SK-N-SH (cell line): Measurements from ENCODE around the gene MED22. TPM values are rescaled to one million over a fixed set of nuclear protein-coding genes. Genes with fewer than 3 reads are reported as not detected.

ENCODE experiments used
- CTCF ChIA-PET: fragments of 300-600, 350-600 bp; formaldehyde crosslinking; extraction: SDS; loops from one replicate; lab custom pipeline; 2021; lab: Yijun Ruan, JAX
- POLR2A ChIA-PET: fragments of 350-600 bp; sonication (Branson Sonifier 250); formaldehyde crosslinking; extraction: SDS; loops from one replicate; lab custom pipeline; 2020; ENCODE audit warnings: antibody characterized with exemption, inconsistent platforms; lab: Yijun Ruan, JAX
- DNase-seq: peaks from one replicate; pipeline ENCODE4 v3.0.0; 2012
- H2AFZ ChIP-seq: fragments of 200-600 bp; sonication (generic); 2 replicates; pipeline ENCODE4 v1.8.1; 2016; ENCODE audit warnings: antibody characterized with exemption, mild to moderate bottlenecking, low read depth
- H3F3A ChIP-seq: fragments of 200-600 bp; sonication (generic); replicated peaks from 2 replicates; pipeline ENCODE3; 2016; ENCODE audit warnings: antibody characterized with exemption, mild to moderate bottlenecking; ENCODE audit not compliant: insufficient read depth
- H3K27ac ChIP-seq, 2 experiments: fragments of 200-500 bp in 1 of 2; fragments of 200-600 bp in 1 of 2; sonication (Bioruptor generic) in 1 of 2; sonication (generic), shearing (Covaris generic) in 1 of 2; 2 replicates each; pipeline versions ENCODE4 v1.5.1 to v1.6.1; 2014 to 2016; ENCODE audit warnings: low read depth in 2 of 2, inconsistent platforms in 1 of 2, low read length in 1 of 2, mild to moderate bottlenecking in 1 of 2, mixed read lengths in 1 of 2
- H3K27me3 ChIP-seq: fragments of 200-600 bp; sonication (generic), shearing (Covaris generic); 2 replicates; pipeline ENCODE4 v1.6.1; 2016; ENCODE audit warnings: mixed run types; ENCODE audit not compliant: insufficient read depth
- H3K36me3 ChIP-seq, 2 experiments: fragments of 200-500 bp in 1 of 2; fragments of 200-600 bp in 1 of 2; sonication (Bioruptor generic) in 1 of 2; sonication (generic) in 1 of 2; replicated peaks in 1 of 2; 2 replicates each; pipeline versions ENCODE3 to v1.5.1; 2014 to 2016; ENCODE audit warnings: low read length in 1 of 2, mild to moderate bottlenecking in 1 of 2; ENCODE audit not compliant: insufficient read depth in 2 of 2, control insufficient read depth in 1 of 2
- H3K4me1 ChIP-seq, 2 experiments: fragments of 200-500 bp in 1 of 2; fragments of 200-600 bp in 1 of 2; sonication (Bioruptor generic) in 1 of 2; sonication (generic), shearing (Covaris generic) in 1 of 2; 2 replicates each; pipeline versions ENCODE4 v1.5.1 to v1.6.1; 2014 to 2016; ENCODE audit warnings: low read depth in 1 of 2, low read length in 1 of 2, mixed run types in 1 of 2; ENCODE audit not compliant: insufficient read depth in 2 of 2, control insufficient read depth in 1 of 2
- H3K4me2 ChIP-seq: fragments of 200-600 bp; sonication (generic), shearing (Covaris generic); 2 replicates; pipeline ENCODE4 v1.6.1; 2017; ENCODE audit warnings: mixed run types
- H3K4me3 ChIP-seq, 2 experiments: fragments of 200-500 bp in 1 of 2; fragments of 200-600 bp in 1 of 2; sonication (Bioruptor generic) in 1 of 2; sonication (generic), shearing (Covaris generic) in 1 of 2; 2 replicates each; pipeline versions ENCODE4 v1.5.1 to v1.8.1; 2014 to 2016; ENCODE audit warnings: low read depth in 2 of 2, inconsistent platforms in 1 of 2, low read length in 1 of 2, mild to moderate bottlenecking in 1 of 2, mixed read lengths in 1 of 2, moderate library complexity in 1 of 2
- H3K79me2 ChIP-seq: fragments of 200-600 bp; sonication (generic); 2 replicates; pipeline ENCODE4 v1.8.1; 2017; ENCODE audit warnings: mild to moderate bottlenecking; ENCODE audit not compliant: insufficient read depth
- H3K9ac ChIP-seq: fragments of 200-600 bp; sonication (generic); 2 replicates; pipeline ENCODE4 v1.6.1; 2017; ENCODE audit warnings: mixed run types
- H3K9me2 ChIP-seq: fragments of 200-600 bp; sonication (generic); 2 replicates; pipeline ENCODE4 v1.6.1; 2017; ENCODE audit warnings: mixed run types
- H3K9me3 ChIP-seq: fragments of 200-600 bp; sonication (generic); 2 replicates; pipeline ENCODE4 v1.6.1; 2017; ENCODE audit warnings: mixed run types, mild to moderate bottlenecking, moderate library complexity
- H4K20me1 ChIP-seq: fragments of 200-600 bp; sonication (generic); 2 replicates; pipeline ENCODE4 v1.6.1; 2017; ENCODE audit warnings: mild to moderate bottlenecking, mixed run types; ENCODE audit not compliant: insufficient read depth
- EP300 ChIP-seq, 2 experiments: IDR thresholded peaks; 2 replicates each; pipeline versions ENCODE4 v1.4.0 to v1.6.1; 2012; ENCODE audit warnings: borderline replicate concordance in 1 of 2, low read depth in 1 of 2, low read length in 1 of 2
- EZH2phosphoT487 ChIP-seq: fragments of 200-600 bp; sonication (generic); IDR thresholded peaks from 2 replicates; pipeline ENCODE4 v1.6.1; 2017; ENCODE audit warnings: low read depth, mixed run types, mild to moderate bottlenecking, antibody characterized with exemption, moderate library complexity, borderline replicate concordance
- FOXJ3 ChIP-seq: sonication (generic); formaldehyde crosslinking; IDR thresholded peaks from 2 replicates; pipeline ENCODE4 v1.5.1; 2020; ENCODE audit warnings: mild to moderate bottlenecking, missing genetic modification reagents
- FOXM1 ChIP-seq: IDR thresholded peaks from 2 replicates; pipeline ENCODE4 v1.4.0; 2012; ENCODE audit warnings: low read depth, mild to moderate bottlenecking
- GABPA ChIP-seq: IDR thresholded peaks from 2 replicates; pipeline ENCODE4 v1.4.0; 2012; ENCODE audit warnings: low read depth, mild to moderate bottlenecking
- MEF2A ChIP-seq: IDR thresholded peaks from 2 replicates; pipeline ENCODE4 v1.4.0; 2012; ENCODE audit warnings: low read depth, borderline replicate concordance
- POLR2AphosphoS5 ChIP-seq: IDR thresholded peaks from 2 replicates; pipeline ENCODE4 v1.6.1; 2012; ENCODE audit warnings: low read depth, low read length
- RXRA ChIP-seq: IDR thresholded peaks from 2 replicates; pipeline ENCODE4 v1.4.0; 2012; ENCODE audit warnings: low read depth, mild to moderate bottlenecking, borderline replicate concordance
- SMC3 ChIP-seq: IDR thresholded peaks from 2 replicates; pipeline ENCODE4 v1.6.1; 2012; ENCODE audit warnings: low read depth, low read length, improper control_type of control experiment
- YY1 ChIP-seq: IDR thresholded peaks from 2 replicates; pipeline ENCODE4 v1.4.0; 2012; ENCODE audit warnings: low read depth, mild to moderate bottlenecking
- WGBS: methylation state at CpG from one replicate; pipeline ENCODE4 v1.1.6; 2017; ENCODE audit warnings: low lambda C conversion rate; 5-methylcytosine and 5-hydroxymethylcytosine counted together
- polyA plus RNA-seq, 3 experiments: library from polyadenylated mRNA; depleted of rRNA; stranded (reverse); fragments of >200 nt; gene quantifications; 2 replicates each; pipeline ENCODE4 v1.2.3, GENCODE V29; 2012
- TF ChIP-seq, protein P1 (sequence below): IDR thresholded peaks from 2 replicates; pipeline ENCODE4; 2012
- TF ChIP-seq, protein P2 (sequence below): IDR thresholded peaks from 2 replicates; pipeline ENCODE4 v1.4.0; 2012; ENCODE audit warnings: low read depth, borderline replicate concordance
- TF ChIP-seq, protein P3 (sequence below): IDR thresholded peaks from 2 replicates; pipeline ENCODE4 v1.6.1; 2012; ENCODE audit warnings: mild to moderate bottlenecking, low read depth, low read length, moderate library complexity
- TF ChIP-seq, protein P4 (sequence below): fragments of 200-600 bp; sonication (generic); IDR thresholded peaks from 2 replicates; pipeline ENCODE4 v1.6.1; 2017; ENCODE audit warnings: antibody characterized with exemption, mild to moderate bottlenecking, moderate library complexity

The MED22 gene
- polyA plus RNA-seq, 1 of the 3 experiments (the other 2 are of a cell fraction), result 27.9 TPM

DNA sequence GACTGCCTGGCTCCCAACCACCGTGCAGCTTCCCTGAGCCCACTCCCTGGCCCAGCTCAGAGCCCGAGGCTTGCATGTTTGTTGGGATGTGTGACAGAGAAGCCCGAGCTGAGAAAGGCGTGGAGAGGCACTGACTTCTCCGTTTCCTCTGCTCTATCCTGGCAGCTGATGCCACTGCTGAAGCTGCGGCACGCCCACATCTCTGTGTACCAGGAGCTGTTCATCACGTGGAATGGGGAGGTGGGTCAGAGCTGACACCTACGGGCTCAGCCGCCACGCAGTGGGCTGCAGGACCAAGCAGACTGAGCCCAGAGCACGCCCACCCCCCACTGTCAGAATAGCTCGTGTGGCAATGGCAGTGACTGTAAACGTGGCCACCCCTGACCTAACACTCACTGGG is 37.5 kb upstream of the MED22 start:
- no peaks in the 10 kb centered on the region for H3K9me2 ChIP-seq
- no peaks in the 10 kb centered on the region for H3K36me3 ChIP-seq
- no peak overlapping the region for H2AFZ ChIP-seq
- no peaks in the 10 kb centered on the region for H3F3A ChIP-seq
- H3K79me2 ChIP-seq, result no peaks in the 10 kb centered on the region
- no peak overlapping the region for H3K4me2 ChIP-seq
- H3K4me3 ChIP-seq, result no peak overlapping the region
- H3K9ac ChIP-seq, result no peak overlapping the region
- 83% methylated on average over 12 of the region's 14 CpGs for WGBS
- H3K27me3 ChIP-seq, result no peaks in the 10 kb centered on the region
- no peak for DNase-seq
- POLR2A ChIA-PET, result interaction anchor here (0.9 kb wide), 1 partner anchor 9 kb away, joined by 3 read pairs; the partner anchor contains the start of gene STKLD1
- H3K4me1 ChIP-seq, result no peaks in the 10 kb centered on the region
- TF ChIP-seq YY1, result no peak
- no peak for TF ChIP-seq MEF2A
- TF ChIP-seq, protein P1, sequence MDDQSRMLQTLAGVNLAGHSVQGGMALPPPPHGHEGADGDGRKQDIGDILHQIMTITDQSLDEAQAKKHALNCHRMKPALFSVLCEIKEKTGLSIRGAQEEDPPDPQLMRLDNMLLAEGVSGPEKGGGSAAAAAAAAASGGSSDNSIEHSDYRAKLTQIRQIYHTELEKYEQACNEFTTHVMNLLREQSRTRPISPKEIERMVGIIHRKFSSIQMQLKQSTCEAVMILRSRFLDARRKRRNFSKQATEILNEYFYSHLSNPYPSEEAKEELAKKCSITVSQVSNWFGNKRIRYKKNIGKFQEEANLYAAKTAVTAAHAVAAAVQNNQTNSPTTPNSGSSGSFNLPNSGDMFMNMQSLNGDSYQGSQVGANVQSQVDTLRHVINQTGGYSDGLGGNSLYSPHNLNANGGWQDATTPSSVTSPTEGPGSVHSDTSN, result no peak
- no peak for TF ChIP-seq POLR2AphosphoS5
- TF ChIP-seq GABPA, result no peak
- TF ChIP-seq EZH2phosphoT487, result no peak
- no peak for TF ChIP-seq SMC3
- TF ChIP-seq EP300 (IDR thresholded peaks at IDR 0.05; ENCODE audit: borderline replicate concordance in 1 of 2, low read depth in 1 of 2, low read length in 1 of 2), result no peak
- TF ChIP-seq, protein P2, sequence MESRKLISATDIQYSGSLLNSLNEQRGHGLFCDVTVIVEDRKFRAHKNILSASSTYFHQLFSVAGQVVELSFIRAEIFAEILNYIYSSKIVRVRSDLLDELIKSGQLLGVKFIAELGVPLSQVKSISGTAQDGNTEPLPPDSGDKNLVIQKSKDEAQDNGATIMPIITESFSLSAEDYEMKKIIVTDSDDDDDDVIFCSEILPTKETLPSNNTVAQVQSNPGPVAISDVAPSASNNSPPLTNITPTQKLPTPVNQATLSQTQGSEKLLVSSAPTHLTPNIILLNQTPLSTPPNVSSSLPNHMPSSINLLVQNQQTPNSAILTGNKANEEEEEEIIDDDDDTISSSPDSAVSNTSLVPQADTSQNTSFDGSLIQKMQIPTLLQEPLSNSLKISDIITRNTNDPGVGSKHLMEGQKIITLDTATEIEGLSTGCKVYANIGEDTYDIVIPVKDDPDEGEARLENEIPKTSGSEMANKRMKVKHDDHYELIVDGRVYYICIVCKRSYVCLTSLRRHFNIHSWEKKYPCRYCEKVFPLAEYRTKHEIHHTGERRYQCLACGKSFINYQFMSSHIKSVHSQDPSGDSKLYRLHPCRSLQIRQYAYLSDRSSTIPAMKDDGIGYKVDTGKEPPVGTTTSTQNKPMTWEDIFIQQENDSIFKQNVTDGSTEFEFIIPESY, result no peak
- TF ChIP-seq RXRA, result no peak
- no peak for TF ChIP-seq FOXJ3 (CRISPR knock-in tag)
- TF ChIP-seq, all 33 proteins: peak for 0
- CTCF ChIA-PET, result interaction anchor here (1.3 kb wide), 1 partner anchor 101 kb away, joined by 4 read pairs; no protein-coding TSS in a partner anchor
- Histone ChIP-seq H4K20me1 (no peaks in the 10 kb centered on the region), H3K27ac (no peak overlapping the region), H3K9me3 (no peaks in the 10 kb centered on the region)

DNA sequence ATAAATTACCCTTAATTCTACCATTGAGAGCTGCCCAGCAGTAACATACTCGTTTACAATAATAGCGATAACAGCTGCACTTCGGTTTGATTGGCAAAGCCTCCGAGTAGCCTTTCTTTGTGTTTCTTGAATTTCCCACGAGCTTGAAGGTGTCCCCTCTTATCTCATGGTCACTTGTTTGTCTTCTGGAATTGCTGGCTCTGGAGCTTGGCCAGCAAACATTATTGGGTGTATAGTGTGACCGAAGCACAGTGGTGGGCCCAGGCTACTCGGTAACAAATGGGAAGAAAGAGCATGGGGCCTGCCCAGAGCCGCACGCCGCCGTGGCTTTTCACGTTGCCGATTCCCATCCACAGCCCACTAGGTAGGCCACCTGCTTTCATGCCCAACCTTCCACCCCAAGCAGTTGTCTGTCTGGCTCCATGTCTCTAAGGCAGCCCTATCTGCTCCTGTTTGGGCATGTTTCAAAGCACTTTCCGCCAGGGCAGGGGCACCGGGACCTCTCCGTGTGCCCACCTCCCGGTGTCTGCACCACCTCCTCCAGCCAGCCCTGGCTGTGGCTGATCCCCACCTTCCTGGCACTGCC is 36.9 kb upstream of the MED22 start:
- no peak for DNase-seq
- WGBS, result 81% methylated on average over 13 of the region's 17 CpGs
- Histone ChIP-seq H2AFZ (no peak overlapping the region), H4K20me1 (no peaks in the 10 kb centered on the region), H3K4me1 (no peaks in the 10 kb centered on the region), H3K4me3 (no peak overlapping the region), H3K9ac (no peak overlapping the region)
- TF ChIP-seq GABPA (no peak), FOXM1 (no peak), RXRA (no peak)
- TF ChIP-seq, protein P3, sequence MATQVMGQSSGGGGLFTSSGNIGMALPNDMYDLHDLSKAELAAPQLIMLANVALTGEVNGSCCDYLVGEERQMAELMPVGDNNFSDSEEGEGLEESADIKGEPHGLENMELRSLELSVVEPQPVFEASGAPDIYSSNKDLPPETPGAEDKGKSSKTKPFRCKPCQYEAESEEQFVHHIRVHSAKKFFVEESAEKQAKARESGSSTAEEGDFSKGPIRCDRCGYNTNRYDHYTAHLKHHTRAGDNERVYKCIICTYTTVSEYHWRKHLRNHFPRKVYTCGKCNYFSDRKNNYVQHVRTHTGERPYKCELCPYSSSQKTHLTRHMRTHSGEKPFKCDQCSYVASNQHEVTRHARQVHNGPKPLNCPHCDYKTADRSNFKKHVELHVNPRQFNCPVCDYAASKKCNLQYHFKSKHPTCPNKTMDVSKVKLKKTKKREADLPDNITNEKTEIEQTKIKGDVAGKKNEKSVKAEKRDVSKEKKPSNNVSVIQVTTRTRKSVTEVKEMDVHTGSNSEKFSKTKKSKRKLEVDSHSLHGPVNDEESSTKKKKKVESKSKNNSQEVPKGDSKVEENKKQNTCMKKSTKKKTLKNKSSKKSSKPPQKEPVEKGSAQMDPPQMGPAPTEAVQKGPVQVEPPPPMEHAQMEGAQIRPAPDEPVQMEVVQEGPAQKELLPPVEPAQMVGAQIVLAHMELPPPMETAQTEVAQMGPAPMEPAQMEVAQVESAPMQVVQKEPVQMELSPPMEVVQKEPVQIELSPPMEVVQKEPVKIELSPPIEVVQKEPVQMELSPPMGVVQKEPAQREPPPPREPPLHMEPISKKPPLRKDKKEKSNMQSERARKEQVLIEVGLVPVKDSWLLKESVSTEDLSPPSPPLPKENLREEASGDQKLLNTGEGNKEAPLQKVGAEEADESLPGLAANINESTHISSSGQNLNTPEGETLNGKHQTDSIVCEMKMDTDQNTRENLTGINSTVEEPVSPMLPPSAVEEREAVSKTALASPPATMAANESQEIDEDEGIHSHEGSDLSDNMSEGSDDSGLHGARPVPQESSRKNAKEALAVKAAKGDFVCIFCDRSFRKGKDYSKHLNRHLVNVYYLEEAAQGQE, result no peak
- TF ChIP-seq, protein P4, sequence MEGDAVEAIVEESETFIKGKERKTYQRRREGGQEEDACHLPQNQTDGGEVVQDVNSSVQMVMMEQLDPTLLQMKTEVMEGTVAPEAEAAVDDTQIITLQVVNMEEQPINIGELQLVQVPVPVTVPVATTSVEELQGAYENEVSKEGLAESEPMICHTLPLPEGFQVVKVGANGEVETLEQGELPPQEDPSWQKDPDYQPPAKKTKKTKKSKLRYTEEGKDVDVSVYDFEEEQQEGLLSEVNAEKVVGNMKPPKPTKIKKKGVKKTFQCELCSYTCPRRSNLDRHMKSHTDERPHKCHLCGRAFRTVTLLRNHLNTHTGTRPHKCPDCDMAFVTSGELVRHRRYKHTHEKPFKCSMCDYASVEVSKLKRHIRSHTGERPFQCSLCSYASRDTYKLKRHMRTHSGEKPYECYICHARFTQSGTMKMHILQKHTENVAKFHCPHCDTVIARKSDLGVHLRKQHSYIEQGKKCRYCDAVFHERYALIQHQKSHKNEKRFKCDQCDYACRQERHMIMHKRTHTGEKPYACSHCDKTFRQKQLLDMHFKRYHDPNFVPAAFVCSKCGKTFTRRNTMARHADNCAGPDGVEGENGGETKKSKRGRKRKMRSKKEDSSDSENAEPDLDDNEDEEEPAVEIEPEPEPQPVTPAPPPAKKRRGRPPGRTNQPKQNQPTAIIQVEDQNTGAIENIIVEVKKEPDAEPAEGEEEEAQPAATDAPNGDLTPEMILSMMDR, result no peak
- TF ChIP-seq, all 33 proteins: peak for 0
- Histone ChIP-seq H3F3A (no peaks in the 10 kb centered on the region), H3K9me3 (no peaks in the 10 kb centered on the region), H3K27ac (no peak overlapping the region), H3K27me3 (no peaks in the 10 kb centered on the region), H3K36me3 (no peaks in the 10 kb centered on the region), H3K79me2 (no peaks in the 10 kb centered on the region), H3K9me2 (no peaks in the 10 kb centered on the region), H3K4me2 (no peak overlapping the region)
- ChIA-PET CTCF (interaction anchor here (1.2 to 1.3 kb wide), 2 partner anchors 100 to 102 kb away, joined by 4 to 6 read pairs; no protein-coding TSS in a partner anchor), POLR2A (no interaction called here)
